CD4-positive, alpha-beta T cell treated with Interleukin-21 for 1 hour (primary cell): Measurements from ENCODE around the gene ADAMTS2.

Source experiments
- DNase-seq: peaks from one replicate; pipeline ENCODE4 v3.0.0-alpha.2; 2020

The ADAMTS2 gene

GRCh38 chr5:179170606-179171005 lies 174.7 kb downstream of the ADAMTS2 start:
- no peak for DNase-seq

DNA sequence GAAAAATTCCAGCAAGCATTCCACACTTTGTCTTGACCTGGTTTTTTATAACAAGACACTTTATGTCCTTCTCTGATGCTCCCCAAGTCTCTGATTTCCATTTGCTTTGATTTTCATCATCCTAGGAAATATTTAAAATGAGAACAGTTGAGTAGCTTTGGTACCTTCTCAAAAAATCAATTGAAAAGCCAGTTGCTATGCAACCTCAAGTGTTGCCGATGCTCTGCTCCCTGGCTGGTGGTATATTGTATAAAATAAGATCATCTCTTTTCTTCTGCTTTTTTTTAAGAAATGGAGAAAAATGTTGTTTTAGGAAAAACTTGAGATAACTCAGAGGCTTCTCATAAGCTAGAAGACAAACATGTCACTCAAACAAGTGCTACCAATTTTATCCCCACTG lies 175.4 kb downstream of the ADAMTS2 start:
- no peak for DNase-seq

- no peak for DNase-seq
Measured at GRCh38 chr5:179168664-179169063, 176.6 kb downstream of the ADAMTS2 start.

GRCh38 chr5:179167871-179168451 lies 177.3 kb downstream of the ADAMTS2 start:
- DNase-seq, result no peak

GRCh38 chr5:179166886-179167841 lies 178.1 kb downstream of the ADAMTS2 start:
- peak; percentile 45 for DNase-seq

- no peak for DNase-seq
Measured at GRCh38 chr5:179166171-179166885, 178.9 kb downstream of the ADAMTS2 start.

- DNase-seq, result no peak
Measured at GRCh38 chr5:179165421-179166170, 179.7 kb downstream of the ADAMTS2 start.

- no peak for DNase-seq
Measured at GRCh38 chr5:179164331-179165311, 180.6 kb downstream of the ADAMTS2 start.

GRCh38 chr5:179163236-179164155 lies 181.8 kb downstream of the ADAMTS2 start:
- no peak for DNase-seq

- DNase-seq, result no peak
Measured at GRCh38 chr5:179162351-179163235, 182.7 kb downstream of the ADAMTS2 start.

DNA sequence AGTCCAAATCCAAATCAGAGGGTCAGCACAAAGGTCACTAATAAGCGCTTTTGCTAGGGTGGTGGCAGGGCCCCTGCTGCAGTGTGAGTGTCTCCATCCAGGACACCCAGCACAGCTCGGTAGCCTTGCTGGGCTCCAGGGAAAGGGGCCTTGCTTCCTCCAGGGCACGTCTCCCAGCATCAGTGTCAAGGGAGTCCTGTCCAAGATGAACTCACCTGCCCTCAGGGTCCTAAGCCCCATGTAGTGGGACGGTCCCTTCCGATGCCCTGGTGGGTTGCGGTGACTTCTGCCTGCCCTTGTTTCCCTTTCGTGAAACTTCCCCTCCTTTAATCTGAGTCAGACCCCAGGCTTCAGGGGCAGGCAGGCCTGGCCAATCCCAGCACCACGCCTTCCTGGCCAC lies 183.4 kb downstream of the ADAMTS2 start:
- DNase-seq, result no peak

GRCh38 chr5:179160584-179160983 lies 184.7 kb downstream of the ADAMTS2 start:
- no peak for DNase-seq

- no peak for DNase-seq
Measured at GRCh38 chr5:179158556-179158955, 186.7 kb downstream of the ADAMTS2 start.

GRCh38 chr5:179154991-179155955 lies 190.0 kb downstream of the ADAMTS2 start:
- no peak for DNase-seq

- no peak for DNase-seq
Measured at GRCh38 chr5:179154346-179154990, 190.8 kb downstream of the ADAMTS2 start.

DNA sequence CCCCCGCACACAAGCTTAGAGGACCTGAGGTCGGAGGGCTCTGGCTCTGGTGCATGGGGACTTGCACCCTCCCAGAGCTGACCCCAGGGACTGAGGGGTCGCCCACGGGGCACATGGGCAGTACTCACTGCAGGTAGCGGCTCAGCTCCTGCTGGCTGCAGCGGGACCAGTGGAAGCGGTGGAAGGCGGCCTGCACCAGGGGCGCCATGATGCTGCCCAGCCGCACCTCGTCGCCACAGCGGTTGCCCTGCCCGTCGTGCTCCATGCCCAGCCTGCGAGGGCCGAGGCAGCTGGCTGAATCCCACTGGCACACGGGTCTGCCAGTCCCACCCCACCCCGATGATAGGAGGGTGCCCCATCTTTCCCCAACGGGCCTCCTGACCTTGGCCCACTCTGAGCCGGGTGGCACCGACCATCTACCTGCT lies 191.3 kb downstream of the ADAMTS2 start:
- DNase-seq, result no peak

GRCh38 chr5:179153341-179153901 lies 191.8 kb downstream of the ADAMTS2 start:
- no peak for DNase-seq
